GM19023 (cell line): ENCODE results near the gene EEFSEC.

Source experiments
- ATAC-seq: cut with Tn5 transposase; IDR thresholded peaks from one replicate; pipeline ENCODE4 v1.9.1; 2021; ENCODE audit warnings: mild to moderate bottlenecking, moderate library complexity; ENCODE audit not compliant: unreplicated experiment

EEFSEC gene

DNA sequence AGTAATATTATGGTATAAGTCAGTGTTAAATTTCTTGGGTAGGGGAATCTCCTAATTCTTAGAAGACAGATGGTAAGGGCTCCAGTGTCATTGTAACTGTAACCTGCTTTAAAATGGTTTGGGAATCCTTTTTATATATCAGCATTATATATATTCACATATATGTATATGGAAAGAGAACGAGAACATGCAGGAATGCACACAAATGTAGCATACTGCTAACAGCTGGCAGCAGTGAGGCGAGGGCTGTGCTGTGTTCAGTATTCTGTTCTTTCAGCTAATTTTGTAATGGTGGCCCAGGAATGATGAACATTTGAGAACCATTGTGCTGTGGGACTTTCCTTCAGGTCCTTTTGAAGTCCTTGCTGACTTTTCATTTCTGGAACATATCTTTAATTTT lies 60.8 kb downstream of the EEFSEC start:
- ATAC-seq = no peak

DNA sequence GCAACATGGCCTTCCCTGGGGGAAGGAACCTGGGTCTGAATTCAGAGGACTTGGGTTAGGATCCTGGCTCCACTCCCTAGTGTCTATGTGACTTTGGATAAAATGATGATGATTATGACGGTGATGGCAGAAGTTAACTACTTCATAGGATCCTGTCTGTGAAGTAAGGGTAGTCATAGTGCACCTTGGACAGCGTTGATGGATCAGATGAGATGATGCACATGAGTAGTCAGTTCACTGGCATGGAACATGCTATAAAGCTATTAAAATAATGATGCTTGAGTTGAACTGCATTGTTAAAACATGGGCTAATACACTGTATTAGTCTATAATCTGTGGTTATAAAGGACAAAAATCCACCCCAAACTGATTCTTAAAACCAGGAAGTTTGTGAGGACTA lies 62.0 kb downstream of the EEFSEC start:
- ATAC-seq = no peak

DNA sequence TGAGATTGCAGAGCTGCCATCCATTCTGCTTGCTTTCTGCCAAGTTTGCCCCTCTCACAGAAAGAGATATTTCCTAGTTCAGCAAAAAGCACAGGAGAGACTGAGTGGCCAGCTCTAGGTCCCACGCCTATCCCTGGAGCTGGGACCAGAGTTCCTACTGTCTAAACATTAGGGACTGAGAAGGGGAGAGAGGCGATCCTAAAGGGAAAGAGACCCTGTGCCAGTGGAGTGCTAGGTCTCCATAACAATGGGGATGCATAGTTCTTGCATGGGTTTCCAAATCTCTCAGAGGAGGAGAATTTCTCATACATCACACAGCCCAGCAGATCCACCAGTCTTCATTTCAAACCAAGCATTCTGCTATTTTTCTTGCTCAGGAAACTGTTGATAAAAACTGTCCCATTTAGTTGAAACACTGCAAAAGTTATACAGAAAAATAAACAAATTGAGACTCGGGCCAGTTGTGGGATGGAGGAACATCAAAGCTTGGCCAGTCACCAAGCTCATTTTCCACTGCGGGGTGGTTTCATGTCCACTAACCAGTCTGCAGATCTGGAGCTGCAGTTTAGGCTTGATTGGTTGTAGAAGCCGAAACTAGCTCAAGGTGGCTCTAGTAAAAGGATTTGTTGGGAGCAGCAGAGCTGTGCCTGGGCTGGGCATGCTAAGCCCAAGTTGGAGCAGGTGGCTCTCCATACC lies 62.7 kb downstream of the EEFSEC start:
- no peak for ATAC-seq

DNA sequence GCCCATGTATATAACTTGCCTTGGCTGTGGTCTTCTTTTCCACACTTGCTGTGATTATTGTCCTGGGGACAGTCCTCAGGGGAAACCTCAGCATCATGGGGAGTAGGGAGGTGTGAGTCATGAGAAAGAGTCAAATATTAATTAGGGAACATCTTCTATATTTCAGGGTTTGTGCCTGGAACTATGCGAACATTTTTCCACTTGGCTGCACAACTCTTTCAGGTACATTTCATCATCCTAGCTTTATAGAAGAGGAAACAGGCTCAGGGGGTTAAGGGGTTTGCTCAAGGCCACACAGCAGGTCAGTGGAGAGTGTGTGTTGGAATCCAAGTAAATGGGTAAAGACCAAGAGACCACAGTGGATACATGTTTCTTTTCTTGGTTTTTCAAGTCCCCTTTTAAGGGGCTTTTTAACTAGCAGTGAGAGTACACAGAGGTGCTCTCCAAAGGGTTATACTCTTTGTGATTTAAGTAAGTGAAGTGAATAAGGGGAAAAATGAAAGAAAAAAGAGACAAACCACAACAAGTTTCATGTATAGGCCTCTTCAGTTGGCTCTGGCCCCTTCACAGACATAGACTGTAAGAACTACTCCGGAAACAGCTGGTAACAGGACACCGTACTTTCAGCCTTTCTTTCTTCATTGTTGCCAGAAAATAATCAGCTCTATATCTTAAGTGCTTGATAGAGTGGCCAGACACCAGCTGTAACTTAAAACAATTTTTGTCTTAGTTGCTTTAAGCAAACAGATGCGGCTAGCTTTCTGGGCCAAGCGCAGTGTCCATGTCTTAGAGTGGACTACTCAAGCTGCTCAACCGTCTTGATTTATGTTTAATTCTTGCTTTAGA lies 64.6 kb downstream of the EEFSEC start:
- ATAC-seq = no peak

DNA sequence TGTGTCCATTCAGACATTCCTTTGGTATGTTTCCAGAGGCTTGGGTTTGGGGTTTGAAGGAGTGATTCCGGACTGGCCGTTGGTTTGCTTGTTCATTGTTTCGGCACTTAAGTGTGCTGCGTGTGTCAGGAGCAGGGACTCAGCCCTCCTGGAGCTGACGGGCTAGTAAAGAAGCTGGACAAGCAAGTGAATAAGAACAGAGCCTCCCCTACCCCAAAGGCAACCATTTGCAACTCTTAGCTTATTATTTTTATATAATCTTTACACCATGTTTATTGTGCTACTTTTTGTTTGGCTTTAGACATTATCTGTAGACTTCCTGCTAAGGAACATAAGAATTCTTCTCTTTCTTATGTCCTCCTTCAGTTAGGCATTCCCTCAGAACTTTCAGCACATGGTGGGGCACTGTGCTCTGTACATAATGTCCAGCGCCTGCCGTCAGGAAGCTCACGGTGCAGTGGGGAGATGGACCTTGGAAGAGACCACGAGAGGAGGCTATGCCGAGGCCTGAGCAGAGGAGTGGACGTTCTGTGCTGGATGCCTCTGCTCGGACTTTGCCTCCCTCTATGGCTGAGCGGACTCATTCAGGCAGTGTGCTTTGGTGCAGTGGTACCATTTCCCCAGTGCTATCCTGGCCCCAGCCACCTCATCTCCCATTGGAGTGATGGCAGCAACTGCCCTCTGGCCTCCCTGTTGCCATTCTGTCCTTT lies 65.4 kb downstream of the EEFSEC start:
- no peak for ATAC-seq

DNA sequence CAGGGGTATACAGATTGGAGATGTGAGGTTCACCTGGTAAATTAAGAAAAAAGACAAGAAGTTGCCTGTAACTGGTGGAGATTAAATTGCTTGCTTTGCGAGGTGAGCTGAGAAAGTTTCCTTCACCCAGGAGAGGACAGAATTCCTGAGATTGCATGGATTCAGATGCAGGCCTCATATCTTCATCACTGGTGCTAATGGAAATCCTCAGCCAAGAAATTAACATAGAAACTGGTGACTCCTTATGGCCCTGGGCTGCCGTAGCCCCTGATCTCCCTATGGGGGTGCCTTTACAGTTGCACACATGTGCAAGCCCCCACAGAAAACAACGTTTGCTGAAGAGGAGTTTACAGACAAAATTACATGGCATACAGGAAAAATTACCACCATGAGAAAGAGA lies 68.0 kb downstream of the EEFSEC start:
- no peak for ATAC-seq

DNA sequence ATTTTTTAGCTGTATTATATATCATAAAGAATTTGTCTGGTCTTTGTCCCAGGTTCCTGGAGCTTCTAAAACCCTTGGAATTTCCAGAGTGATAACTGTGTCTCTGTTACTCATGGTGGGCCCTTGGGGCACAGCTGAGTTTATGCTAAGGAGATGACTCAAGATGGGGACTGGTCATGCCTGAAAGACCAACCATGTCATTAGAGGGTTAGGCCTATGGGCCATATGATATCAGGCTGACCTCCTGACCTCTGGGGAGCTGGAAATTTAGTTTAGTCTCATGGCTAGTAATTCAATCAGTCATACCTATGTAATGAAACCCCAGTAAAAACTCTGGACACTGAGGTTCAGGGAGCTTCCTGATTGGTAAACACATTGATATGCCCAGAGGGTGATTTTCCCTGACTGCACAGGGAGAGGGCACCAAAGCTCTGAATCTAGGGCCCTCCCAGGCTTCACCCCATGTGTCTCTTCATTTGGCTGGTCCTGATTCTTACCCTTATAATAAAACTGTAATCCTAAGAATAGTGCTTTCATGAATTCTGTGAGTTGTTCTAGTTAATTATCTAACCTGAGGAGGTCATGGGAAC lies 69.6 kb downstream of the EEFSEC start:
- no peak for ATAC-seq

DNA sequence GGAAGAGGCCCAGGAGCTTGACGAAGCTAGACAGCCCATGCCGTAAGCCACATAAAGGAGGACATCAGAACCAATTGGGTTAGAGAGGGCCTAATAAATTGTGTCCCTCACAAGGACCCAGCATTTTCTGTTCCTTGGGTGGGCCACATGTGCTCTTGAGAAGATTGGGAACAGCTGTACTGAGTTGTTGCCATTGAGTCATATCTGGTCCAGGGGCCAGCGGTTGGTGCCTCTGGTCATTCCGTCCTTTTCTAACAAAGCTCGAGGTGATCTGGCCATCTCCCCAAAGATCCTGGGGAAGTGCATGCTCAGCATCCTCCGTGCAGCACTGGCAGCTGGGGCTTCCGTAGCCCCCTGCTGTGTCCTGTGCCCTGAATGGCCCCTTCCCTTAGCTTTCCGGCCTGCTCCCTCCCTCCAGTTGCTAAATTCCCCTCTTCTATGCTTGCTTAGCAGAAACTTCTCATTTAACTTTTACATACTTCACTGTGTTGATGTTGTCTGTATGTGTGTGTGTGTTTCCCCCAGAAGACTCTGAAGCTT lies 73.0 kb downstream of the EEFSEC start:
- no peak for ATAC-seq

DNA sequence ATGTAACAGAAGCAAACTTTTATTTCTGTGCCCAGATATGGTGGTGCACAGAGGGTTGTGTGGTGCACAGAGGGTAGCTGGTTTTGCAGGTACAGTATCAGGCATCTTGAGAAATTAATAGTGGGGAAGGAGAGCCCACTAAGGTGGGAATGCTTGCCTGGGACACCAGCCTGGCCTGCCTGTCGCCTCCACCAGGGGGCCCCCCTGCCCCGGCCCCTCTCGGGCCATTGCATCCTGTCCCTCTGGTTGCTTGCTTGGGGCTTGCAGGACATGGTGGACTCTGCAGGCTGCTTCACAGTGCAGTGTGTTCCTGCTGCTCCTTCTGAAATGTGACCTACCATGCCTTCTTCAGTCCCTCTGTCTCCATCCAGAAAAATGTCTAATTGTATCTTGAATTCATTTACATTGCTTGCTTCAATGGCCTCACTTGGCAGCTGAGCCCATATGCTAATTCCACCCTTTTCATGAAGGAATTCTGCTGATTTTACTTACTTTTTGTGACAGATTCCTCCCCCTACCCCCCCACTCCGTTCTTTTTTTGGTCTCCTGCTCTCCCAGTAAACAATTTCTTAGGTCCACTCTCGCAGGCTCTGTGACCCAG lies 73.6 kb downstream of the EEFSEC start:
- ATAC-seq = no peak

DNA sequence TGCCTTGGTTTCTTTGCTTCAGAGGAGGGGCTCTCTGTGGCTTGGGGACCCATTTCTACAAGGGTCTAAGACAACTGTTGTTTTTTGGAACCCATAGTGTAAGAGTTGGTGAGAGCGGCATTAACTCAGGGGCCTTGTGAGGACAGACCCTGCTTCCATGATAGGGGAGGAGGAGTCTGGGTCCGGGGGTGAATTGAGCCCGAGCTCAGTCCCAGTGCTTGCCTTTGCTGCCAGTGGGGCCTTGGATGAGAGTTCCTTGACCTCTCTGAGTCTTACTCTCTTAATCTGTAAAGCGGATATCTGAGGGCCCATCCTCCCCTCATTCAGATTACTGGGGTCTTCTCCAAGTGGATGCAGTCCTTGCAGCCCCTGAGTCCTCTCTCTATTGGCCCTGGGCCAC lies 74.2 kb downstream of the EEFSEC start:
- no peak for ATAC-seq

DNA sequence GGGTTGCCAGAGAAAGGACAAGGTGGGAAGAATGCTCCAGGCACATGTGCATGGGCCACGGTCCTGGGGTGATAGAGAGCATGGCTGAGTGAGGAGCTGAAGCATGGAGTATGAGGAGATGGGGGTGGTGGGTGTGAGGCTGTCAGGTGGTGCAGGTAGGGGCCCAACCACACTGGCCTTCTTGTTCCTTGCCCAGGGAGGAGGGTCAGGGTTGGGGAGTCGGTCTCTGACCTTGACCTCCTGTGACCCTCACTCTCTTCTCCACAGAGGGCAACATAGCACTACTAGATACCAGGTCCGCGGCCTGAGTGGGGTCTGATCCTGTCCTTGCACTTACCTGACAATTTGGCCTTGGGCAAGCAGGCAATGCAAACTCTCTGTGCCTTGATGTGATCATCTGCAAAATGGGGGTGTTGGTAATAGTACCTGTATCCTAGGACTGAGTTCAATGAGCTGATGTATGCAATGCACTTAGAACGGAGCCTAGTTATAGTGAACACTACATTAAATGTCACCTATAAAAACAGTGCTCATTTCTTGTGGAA lies 75.2 kb downstream of the EEFSEC start:
- ATAC-seq = no peak

DNA sequence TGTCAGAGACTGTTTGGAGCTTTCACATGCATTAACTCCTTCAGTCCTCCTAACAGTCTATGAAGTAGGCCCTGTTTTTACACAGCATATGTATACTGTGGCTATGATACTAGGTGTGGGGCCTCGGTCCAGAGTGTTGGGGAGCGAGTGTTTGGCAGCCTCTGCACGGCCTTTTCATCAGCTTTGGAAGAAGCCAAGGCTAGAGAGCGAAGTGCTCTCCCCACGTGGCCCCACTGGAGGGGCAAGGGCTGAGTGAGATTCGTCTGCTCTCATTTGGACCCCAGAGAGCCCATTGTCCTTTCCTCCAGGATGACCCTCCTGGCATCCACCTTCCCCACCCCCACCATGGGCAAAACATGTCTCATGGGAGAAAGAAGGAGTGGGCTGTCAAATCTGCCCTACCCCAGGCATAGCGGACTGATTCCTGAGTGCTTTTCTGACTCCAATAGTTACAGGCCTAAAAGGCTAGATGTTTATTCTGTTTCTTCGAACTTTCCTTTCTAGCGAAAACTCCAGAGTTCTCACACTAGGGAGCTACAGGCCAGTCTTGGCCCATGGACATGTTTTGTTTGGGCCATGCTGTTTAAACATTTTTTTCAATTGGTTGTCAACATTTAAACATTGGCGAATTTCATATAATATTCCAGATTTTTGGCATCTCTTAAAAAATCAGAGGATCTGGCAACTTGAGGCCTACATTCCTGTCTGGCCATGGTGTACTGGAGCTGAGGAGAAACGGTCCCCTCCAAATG lies 76.0 kb downstream of the EEFSEC start:
- ATAC-seq = no peak

DNA sequence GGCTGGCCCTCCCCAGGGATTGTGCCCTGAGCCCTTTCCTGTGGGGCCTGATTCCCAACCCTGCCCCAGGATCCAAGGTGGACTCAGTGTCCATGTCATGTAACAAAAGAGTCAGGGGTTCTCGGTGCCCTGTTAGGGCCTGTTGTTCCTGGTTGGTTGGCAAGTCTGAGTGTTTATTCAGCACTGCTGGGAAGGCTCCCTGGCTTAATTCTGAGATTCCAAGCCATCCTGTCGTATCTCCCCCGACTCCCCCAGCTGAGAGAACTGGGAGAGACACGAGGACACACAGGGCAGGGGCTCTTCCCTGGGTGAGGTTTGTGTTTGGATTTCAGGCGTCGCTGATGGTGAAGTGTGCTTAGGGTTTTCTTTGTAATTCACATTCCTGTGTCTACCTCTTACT lies 78.3 kb downstream of the EEFSEC start:
- no peak for ATAC-seq

DNA sequence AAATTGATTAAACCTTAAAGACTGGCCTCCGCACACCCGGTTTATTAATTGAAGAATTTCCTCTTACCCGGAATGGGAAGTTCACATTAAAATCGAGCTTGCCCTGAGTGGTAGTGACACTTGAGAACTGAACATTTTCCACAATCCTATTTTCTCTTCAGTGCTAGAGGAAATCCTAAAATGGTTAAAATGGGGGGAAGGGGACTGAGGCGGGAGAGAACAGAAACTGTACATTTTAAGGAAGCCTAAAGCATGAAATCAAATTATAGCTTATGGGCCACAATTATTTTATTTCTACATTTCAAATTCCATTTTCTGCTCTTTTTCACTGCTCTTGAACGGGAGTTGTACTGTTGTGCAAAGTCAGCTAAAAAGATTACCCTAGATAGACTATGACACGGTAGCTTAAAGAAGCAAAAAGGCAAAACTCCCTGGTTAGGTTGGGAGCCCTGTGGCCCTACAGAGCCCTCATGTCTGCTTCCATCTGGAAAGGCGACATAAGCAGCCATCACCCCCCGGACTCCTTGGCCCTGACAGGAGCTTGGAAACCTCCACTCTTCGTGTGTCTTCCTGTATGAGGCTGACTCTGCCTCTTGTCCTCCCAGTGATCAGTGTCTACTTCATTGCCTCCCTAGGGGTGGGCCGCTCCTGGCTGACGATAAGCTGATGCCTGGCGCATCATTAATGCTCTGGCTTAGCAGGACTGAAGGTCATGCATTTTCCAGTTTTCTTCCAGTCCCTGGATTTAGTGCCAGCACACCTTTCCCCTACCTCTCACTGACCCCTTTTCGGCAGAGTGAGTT lies 79.3 kb downstream of the EEFSEC start:
- no peak for ATAC-seq

DNA sequence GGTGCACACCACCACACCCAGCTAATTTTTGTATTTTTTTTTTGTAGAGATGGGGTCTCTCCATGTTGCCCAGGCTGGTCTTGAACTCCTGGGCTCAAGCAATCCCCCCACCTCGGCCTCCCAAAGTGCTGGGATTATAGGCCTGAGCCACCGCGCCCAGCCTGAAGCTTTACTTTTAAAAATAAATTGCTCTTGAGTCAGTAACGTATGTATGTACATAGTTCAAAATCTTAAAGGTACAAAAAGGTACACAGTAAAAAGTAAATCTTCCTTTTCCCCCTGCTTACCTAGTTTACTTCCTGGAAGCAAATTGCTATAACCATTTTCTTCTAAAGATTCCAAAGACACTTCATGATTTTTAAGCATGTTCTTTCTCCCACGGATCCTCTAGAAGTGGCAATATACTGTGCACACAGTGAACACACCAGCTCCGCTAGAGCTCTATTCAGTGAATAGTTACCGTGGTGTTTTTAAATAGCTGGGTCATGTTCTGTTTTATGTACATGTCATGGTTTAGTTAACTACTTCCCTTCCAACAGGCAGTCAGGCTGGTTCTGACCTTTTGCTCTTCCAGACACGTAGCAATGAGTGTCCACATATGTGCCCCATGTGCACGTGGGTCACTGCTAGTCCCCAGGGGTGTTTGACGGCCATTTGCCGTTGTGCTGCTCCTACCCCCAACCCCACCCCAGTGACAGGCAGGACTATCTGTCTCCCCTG lies 82.1 kb downstream of the EEFSEC start:
- ATAC-seq = no peak

DNA sequence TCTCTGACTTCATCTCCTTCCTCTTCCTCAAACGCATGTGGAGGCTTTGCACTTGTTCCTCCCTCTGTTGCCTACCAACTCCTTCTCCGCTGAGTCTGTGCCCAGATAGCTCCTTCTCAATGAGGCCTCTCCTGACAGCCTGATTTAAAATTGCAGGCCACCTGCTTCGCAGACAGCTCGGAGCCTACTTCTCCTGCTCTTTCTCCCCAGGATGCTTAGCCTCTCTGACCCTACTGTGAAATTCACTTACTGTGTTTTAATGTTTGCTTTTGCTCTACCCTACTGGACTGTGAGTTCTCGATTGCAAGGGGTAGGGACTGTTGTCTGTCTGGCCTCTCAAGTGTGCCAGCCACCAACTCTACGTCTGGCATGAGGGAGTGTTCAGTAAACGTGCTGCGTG lies 83.4 kb downstream of the EEFSEC start:
- no peak for ATAC-seq

DNA sequence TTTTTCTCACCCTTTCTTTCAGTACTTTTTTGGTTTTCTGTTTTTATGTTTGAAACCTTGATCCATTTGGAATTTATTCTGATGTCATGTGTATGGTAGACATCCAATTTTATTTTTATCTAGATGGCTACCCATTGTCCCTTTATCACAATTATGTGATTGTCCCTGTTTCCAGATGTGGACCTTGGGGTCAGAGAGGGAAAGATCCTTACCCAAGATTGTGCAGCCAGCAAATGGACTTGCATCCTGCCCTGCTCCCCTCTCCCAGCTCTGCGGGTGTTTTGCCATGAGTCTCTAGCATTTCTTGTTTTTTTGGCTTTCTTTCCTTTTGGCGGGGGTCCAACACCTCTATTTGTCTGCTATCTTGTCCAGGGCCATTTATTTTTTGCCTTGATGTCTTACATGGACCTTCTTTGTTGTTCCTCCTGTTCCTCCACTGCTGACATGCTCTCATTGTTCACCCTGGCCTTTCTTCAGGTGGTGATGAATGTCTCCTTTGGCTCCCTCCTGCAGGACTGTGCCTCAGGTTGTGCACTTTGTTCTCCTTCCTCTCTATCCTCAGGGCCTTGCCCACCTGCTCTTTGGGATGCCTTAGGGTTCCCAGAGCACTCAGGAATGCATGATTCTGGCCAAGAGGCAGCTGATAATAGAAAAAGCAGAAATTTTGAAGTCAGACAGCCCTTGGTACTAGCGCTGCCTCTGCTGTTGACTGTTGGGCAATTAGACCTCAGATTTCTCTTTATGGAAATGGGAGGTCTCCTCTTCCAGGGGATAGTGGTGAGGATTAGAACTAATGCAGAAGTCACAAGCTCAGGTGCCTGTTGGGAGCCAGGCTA lies 84.3 kb downstream of the EEFSEC start:
- no peak for ATAC-seq

DNA sequence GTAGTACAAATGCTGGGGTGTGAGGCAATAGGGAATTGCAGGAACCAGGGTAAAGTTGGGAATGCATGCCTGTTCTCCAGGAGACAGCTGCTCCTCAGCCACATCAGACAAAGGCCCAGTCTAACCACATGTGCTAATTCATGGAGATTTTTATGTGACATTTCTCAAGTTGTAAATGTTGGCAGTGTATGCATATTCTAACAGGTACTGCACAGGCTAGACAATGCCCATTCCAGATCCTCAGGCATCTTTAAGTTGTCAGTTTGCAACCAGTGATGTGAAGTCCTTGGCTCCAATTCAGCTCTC lies 84.9 kb downstream of the EEFSEC start:
- no peak for ATAC-seq
